Kidney epithelial cell (primary cell): ENCODE data around the gene C1orf87. TPM values are rescaled to one million over a fixed set of nuclear protein-coding genes. Genes with fewer than 3 reads are reported as not detected.

Experiments used
- DNase-seq: peaks from one replicate; pipeline ENCODE4 v3.0.0-alpha.2; 2010; ENCODE audit warnings: low read depth
- H3K27me3 ChIP-seq: 2 replicates; pipeline ENCODE4 v1.6.0; 2011; ENCODE audit warnings: low read length; ENCODE audit not compliant: control insufficient read depth, insufficient read depth
- H3K36me3 ChIP-seq: 2 replicates; pipeline ENCODE4 v1.5.1; 2011; ENCODE audit warnings: low read length; ENCODE audit not compliant: control insufficient read depth, insufficient read depth
- H3K4me3 ChIP-seq: 2 replicates; pipeline ENCODE4 v1.5.1; 2011; ENCODE audit warnings: low read depth, mild to moderate bottlenecking, control low read depth, low read length
- total RNA-seq: library from RNA; depleted of rRNA; stranded (reverse); fragments of >200 nt; gene quantifications from 2 replicates; pipeline ENCODE4 v1.2.3, GENCODE V29; 2015
- TF ChIP-seq, protein P1 (sequence below): IDR thresholded peaks from 2 replicates; pipeline ENCODE4 v1.5.1; 2011; ENCODE audit warnings: mild to moderate bottlenecking, moderate library complexity, low read length, control low read depth, inconsistent platforms; ENCODE audit not compliant: insufficient read depth, poor library complexity, severe bottlenecking

C1orf87 gene
- total RNA-seq, 1 donor from 2014 or later = not detected

DNA sequence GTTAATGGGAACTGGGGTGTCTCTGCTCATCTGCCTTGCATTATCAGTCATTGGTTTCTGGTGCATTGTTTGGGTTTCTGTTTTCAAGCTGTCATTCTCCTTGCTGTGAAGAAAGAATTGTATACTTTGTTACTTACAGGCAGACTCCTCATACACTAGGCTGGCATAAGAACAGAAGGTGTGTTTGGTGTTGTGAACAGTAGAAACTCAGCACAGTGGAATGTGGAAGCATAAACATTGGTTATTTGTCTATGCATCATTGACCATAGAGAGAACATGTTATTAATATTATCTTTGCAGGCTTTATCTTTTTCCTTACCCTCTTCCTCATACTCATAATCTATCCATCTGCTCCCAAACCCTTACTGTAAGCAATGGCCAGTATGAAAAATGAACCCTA lies 18.2 kb downstream of the C1orf87 start:
- TF ChIP-seq, protein P1, sequence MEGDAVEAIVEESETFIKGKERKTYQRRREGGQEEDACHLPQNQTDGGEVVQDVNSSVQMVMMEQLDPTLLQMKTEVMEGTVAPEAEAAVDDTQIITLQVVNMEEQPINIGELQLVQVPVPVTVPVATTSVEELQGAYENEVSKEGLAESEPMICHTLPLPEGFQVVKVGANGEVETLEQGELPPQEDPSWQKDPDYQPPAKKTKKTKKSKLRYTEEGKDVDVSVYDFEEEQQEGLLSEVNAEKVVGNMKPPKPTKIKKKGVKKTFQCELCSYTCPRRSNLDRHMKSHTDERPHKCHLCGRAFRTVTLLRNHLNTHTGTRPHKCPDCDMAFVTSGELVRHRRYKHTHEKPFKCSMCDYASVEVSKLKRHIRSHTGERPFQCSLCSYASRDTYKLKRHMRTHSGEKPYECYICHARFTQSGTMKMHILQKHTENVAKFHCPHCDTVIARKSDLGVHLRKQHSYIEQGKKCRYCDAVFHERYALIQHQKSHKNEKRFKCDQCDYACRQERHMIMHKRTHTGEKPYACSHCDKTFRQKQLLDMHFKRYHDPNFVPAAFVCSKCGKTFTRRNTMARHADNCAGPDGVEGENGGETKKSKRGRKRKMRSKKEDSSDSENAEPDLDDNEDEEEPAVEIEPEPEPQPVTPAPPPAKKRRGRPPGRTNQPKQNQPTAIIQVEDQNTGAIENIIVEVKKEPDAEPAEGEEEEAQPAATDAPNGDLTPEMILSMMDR = no peak
- H3K4me3 ChIP-seq = no peak overlapping the region
- H3K27me3 ChIP-seq = no peaks in the 10 kb centered on the region
- no peak for DNase-seq
- H3K36me3 ChIP-seq = no peaks in the 10 kb centered on the region

DNA sequence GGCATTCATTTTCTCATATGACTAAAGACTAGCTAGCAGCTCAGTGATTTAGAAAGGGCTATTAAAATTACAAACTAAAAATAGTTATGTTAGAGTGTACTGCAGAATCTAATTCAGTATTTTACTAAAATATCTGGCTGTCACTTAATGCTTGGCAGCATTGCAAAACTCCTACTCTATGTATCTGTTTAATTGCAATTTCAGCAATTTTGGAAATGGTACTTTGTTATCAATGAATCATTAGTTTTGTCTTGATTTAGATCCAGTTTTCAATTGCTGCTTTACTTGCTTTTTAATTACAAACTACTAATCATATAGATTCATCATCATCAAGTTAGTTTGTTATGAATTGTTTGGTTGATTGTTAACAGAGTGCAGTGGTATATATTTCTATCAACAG lies 19.2 kb downstream of the C1orf87 start:
- no peak for DNase-seq
- TF ChIP-seq, protein P1 = no peak
- H3K27me3 ChIP-seq = no peaks in the 10 kb centered on the region

DNA sequence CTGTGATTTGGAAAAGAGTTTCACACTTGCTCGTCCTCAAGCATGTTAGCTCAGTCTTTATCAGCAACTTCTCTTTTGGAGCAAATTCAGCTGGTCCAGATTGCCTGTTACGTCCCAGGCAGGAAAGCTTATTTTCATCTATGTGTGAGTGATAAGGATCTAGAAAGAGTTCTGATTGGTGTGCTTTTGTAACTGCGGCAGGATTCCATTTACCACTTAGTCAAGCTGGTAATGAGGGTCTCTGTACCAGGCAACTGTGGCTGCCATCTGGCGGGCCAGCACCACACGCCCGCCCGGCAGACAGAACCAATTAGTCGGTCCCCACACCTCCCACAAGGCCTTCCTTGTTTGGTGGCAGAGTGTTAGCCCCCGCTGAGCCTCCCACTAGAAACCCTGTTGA lies 21.0 kb downstream of the C1orf87 start:
- DNase-seq = no peak
- Histone ChIP-seq H3K36me3 (no peaks in the 10 kb centered on the region), H3K27me3 (no peaks in the 10 kb centered on the region), H3K4me3 (no peak overlapping the region)
- TF ChIP-seq, protein P1 = no peak

More for the DNA sequence above, 19.2 kb downstream of the C1orf87 start:
- Histone ChIP-seq H3K36me3 (no peaks in the 10 kb centered on the region), H3K4me3 (no peak overlapping the region)

DNA sequence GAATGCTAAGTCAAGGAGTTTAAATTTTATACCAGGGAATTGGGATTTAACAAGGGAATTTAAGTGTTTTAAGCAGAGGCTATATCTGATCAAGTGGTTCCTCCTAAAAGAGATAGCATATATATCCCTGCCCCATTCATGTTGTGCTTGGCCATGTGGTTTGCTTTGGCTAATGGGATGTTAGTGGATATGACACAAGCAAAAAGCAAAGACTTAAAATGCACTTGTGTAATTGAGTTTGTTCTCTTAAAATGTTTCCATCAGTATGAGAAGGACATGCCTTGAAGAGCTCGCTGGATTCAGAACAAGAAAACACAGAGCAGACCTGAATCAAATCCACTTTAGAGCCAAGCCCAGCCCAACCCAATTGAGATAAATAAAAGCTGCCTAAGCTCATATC lies 22.4 kb downstream of the C1orf87 start:
- Histone ChIP-seq H3K36me3 (no peaks in the 10 kb centered on the region), H3K27me3 (no peaks in the 10 kb centered on the region), H3K4me3 (no peak overlapping the region)
- TF ChIP-seq, protein P1 = no peak
- DNase-seq = no peak

DNA sequence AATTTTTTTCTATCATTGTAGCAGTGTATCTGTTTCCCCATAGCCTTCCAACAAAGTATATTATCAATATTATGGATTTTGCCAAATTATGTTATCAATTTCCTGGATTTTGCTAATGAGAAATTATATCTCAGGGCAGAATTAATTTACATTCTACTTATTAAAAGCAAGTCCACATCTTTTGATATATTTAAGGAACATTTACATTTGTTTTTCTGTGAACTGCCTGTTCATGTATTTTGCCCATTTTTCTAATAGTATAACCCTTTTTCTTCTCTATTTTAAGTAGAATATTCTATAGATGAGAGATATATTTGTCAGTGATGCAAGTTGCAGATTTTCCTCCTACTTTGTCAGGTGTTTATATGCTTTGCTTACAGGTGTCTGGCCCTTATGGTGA lies 24.4 kb downstream of the C1orf87 start:
- Histone ChIP-seq H3K4me3 (no peak overlapping the region), H3K36me3 (no peaks in the 10 kb centered on the region), H3K27me3 (no peaks in the 10 kb centered on the region)
- TF ChIP-seq, protein P1 = no peak
- no peak for DNase-seq

DNA sequence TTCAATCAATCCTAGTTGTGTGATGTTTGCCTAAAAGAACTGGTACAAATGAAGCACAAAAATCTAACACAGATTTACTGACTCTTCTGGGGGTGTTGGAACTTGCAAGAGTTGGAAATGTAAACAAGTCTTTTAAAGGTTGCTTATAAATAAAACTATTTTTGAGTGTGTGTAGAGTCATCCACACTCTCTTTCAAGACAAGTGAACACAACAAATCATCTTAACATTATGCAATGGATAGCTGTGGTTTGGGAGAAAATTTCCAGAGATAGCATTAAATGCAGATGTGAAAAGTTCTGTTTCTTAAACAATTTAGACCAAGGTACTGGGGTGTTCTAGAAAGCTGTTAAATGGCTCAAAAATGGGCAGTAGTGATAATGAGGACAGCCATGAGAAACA lies 28.7 kb downstream of the C1orf87 start:
- DNase-seq = no peak
- Histone ChIP-seq H3K36me3 (no peaks in the 10 kb centered on the region), H3K4me3 (no peak overlapping the region), H3K27me3 (no peaks in the 10 kb centered on the region)
- TF ChIP-seq, protein P1 = no peak
